Esophagus muscularis mucosa (tissue), 4 donors: Measurements from ENCODE around the gene CDH5. TPM values are rescaled to one million over a fixed set of nuclear protein-coding genes. Genes with fewer than 3 reads are reported as not detected.
A peak's percentile ranks its signal among the peaks of the same experiment; 100 is the strongest.

Source experiments
- DNase-seq: peaks from one replicate; pipeline ENCODE4 v3.0.0-alpha.2; 2017; ENCODE audit errors: extremely low spot score
- H3K27ac ChIP-seq, 4 donors: fragments of 200-600 bp; sonication (generic); replicated peaks in 1 of 4; 1 replicate in 3 of 4; 2 replicates in 1 of 4; pipeline ENCODE4 v1.5.1; 2016 to 2019; ENCODE audit warnings: mild to moderate bottlenecking in 1 of 4
- H3K27me3 ChIP-seq, 4 donors: fragments of 200-600 bp; sonication (generic); one replicate each; pipeline versions ENCODE4 v1.5.1 to v1.6.0; 2016 to 2019
- H3K36me3 ChIP-seq, 4 donors: fragments of 200-600 bp; sonication (generic); one replicate each; pipeline ENCODE4 v1.5.1; 2016 to 2019
- H3K4me1 ChIP-seq, 4 donors: fragments of 200-600 bp; sonication (generic); one replicate each; pipeline ENCODE4 v1.5.1; 2016 to 2019
- H3K4me3 ChIP-seq, 4 donors: fragments of 200-600 bp; sonication (generic); 1 replicate in 2 of 4; 2 replicates in 2 of 4; pipeline ENCODE4 v1.5.1; 2016 to 2019; ENCODE audit warnings: mild to moderate bottlenecking in 4 of 4, moderate library complexity in 1 of 4
- H3K9me3 ChIP-seq, 4 donors: fragments of 200-600 bp; sonication (generic); 1 replicate in 3 of 4; 2 replicates in 1 of 4; pipeline ENCODE4 v1.5.1; 2016 to 2019
- EP300 ChIP-seq: sonication (generic); formaldehyde crosslinking; IDR thresholded peaks from one replicate; pipeline ENCODE4 v1.6.1; 2017; ENCODE audit warnings: antibody characterized with exemption
- POLR2A ChIP-seq: fragments of 450-650 bp; IDR thresholded peaks from one replicate; pipeline ENCODE4 v1.6.1; 2017; ENCODE audit warnings: antibody characterized with exemption, moderate library complexity, mild to moderate bottlenecking, low read depth
- POLR2AphosphoS5 ChIP-seq, 2 donors: sonication (generic); formaldehyde crosslinking; IDR thresholded peaks; one replicate each; pipeline ENCODE4 v1.6.1; 2017; ENCODE audit warnings: antibody characterized with exemption in 2 of 2
- WGBS: methylation state at CpG from one replicate; pipeline ENCODE4 v1.1.5; 2018; 5-methylcytosine and 5-hydroxymethylcytosine counted together
- intact Hi-C: fragments of 100-400 bp; cut with DNase I; formaldehyde crosslinking; loops from one replicate; pipeline ENCODE4 v1.15.1; 2023
- total RNA-seq, 4 donors: library from RNA; depleted of rRNA; stranded (reverse); fragments of >200 nt; gene quantifications; one replicate each; pipeline versions ENCODE4 v1.1.0 to v1.2.1, GENCODE V29; 2016
- TF ChIP-seq, protein P1 (sequence below), 3 experiments: fragments of 200-600 bp in 2 of 3; fragments of 450-650 bp in 1 of 3; sonication (generic) in 2 of 3; IDR thresholded peaks; one replicate each; pipeline ENCODE4 v1.5.1; 2017 to 2019; ENCODE audit warnings: antibody characterized with exemption in 3 of 3, mild to moderate bottlenecking in 2 of 3, moderate library complexity in 1 of 3

CDH5 gene
- total RNA-seq, 4 donors from 2014 or later = 19.5 to 63.1 (median 50.6) TPM

DNA sequence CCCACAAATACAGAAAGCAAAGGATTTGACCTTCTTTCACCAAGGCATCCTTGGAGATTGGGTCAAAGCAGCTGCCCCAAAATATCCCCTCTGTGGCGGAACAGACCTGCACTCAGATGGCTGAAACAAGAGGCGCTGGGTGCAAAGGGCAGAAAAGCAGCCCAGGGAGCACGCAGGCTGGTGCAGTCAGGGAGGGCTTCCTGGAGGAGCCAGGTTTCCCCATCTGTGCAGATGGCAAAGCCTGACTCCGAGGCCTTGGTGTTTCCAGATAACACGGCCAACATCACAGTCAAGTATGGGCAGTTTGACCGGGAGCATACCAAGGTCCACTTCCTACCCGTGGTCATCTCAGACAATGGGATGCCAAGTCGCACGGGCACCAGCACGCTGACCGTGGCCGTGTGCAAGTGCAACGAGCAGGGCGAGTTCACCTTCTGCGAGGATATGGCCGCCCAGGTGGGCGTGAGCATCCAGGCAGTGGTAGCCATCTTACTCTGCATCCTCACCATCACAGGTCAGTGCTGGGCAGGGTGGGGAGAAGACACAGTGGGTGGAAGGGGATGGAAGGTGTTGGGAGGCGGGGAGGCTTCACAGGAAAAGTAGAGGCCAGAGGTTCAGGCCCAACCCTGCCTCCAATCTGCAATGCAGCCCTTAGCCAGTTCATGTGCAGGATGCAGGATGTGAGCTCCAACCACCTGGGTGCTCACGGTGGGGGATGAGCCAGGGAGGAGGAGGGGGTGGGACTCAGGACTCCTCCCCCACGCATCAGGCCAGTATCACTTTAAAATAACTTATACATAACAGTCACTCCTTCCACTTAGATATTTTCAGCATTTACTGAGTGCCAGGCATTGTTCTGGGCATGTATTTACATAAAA lies 34.3 kb downstream of the CDH5 start:
- Histone ChIP-seq H3K27ac (peak overlapping the region in 3 of 4 donors; percentile 4 to 37 (median 4)), H3K27me3 (peaks cover 0 to 4% (median 0%) of the 10 kb centered on the region in 4 donors), H3K4me3 (no peak overlapping the region), H3K36me3 (peaks cover 0 to 70% (median 8%) of the 10 kb centered on the region in 4 donors), H3K9me3 (no peaks in the 10 kb centered on the region), H3K4me1 (peaks cover 17 to 26% (median 20%) of the 10 kb centered on the region in 4 donors)
- TF ChIP-seq EP300 = no peak
- TF ChIP-seq, protein P1, sequence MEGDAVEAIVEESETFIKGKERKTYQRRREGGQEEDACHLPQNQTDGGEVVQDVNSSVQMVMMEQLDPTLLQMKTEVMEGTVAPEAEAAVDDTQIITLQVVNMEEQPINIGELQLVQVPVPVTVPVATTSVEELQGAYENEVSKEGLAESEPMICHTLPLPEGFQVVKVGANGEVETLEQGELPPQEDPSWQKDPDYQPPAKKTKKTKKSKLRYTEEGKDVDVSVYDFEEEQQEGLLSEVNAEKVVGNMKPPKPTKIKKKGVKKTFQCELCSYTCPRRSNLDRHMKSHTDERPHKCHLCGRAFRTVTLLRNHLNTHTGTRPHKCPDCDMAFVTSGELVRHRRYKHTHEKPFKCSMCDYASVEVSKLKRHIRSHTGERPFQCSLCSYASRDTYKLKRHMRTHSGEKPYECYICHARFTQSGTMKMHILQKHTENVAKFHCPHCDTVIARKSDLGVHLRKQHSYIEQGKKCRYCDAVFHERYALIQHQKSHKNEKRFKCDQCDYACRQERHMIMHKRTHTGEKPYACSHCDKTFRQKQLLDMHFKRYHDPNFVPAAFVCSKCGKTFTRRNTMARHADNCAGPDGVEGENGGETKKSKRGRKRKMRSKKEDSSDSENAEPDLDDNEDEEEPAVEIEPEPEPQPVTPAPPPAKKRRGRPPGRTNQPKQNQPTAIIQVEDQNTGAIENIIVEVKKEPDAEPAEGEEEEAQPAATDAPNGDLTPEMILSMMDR (IDR thresholded peaks at IDR 0.05) = no peak
- TF ChIP-seq POLR2AphosphoS5 (IDR thresholded peaks at IDR 0.05) = no peak
- no peak for TF ChIP-seq POLR2A
- WGBS = 91% methylated on average over 6 of the region's 20 CpGs
- no peak for DNase-seq
- intact Hi-C loops = no loop called here

DNA sequence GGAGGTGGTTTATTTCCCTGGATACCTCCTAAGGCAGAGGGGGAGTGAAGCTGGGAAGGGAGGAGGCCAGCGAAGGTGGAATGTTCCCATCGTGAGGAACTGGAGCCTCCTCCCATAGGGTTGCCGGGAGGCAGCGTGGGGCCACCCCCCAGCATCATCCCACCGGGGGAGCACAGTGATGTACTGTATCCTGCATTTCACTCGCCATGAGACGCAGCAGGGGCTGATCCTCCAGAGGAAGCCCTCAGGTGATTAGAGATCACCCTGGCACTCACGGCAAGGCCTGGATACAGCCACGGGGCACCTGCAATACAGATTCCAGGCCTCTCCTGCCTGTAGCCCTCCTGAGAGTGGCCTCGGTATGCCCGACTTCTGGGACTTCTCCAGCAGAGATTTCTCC lies 35.1 kb downstream of the CDH5 start:
- no peak overlapping the region for H3K4me3 ChIP-seq
- peaks cover 0 to 61% (median 8%) of the 10 kb centered on the region in 4 donors for H3K36me3 ChIP-seq
- H3K9me3 ChIP-seq = no peaks in the 10 kb centered on the region
- WGBS = 70% methylated on average over 7 of the region's 11 CpGs
- TF ChIP-seq POLR2AphosphoS5 (IDR thresholded peaks at IDR 0.05) (no peak), POLR2A (no peak), EP300 (no peak)
- TF ChIP-seq, protein P1 (IDR thresholded peaks at IDR 0.05) = no peak
- intact Hi-C loops = no loop called here
- no peak for DNase-seq
- peaks cover 17 to 31% (median 24%) of the 10 kb centered on the region in 4 donors for H3K4me1 ChIP-seq
- peaks cover 0 to 10% (median 0%) of the 10 kb centered on the region in 4 donors for H3K27me3 ChIP-seq
- H3K27ac ChIP-seq = peak overlapping the region in 2 of 4 donors; percentile 4 to 9

DNA sequence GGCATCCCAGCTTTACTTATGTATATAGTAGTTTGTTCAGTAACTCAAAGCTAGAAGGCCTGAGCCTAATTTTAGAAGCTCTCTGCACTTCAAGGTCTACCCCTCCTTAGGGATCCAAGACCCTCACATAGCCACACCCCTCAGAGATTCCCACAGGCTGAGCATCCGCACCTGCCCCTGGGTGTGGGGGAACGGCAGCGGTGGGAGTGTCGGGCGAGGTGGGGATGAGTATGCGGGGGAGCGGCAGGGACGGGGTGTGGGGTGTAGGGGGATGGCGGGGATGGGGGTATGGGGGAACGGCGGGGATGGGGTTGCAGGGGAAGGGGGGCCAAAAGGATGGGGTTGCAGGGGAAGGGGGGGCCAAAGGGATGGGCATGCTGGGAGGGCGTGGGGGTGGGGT lies 35.7 kb downstream of the CDH5 start:
- Histone ChIP-seq H3K4me1 (peaks cover 20 to 36% (median 30%) of the 10 kb centered on the region in 4 donors), H3K9me3 (no peaks in the 10 kb centered on the region), H3K27ac (no peak overlapping the region), H3K27me3 (peaks cover 0 to 10% (median 0%) of the 10 kb centered on the region in 4 donors), H3K4me3 (no peak overlapping the region), H3K36me3 (peaks cover 0 to 56% (median 8%) of the 10 kb centered on the region in 4 donors)
- TF ChIP-seq EP300 (no peak), POLR2A (no peak), POLR2AphosphoS5 (IDR thresholded peaks at IDR 0.05) (no peak)
- TF ChIP-seq, protein P1 (IDR thresholded peaks at IDR 0.05) = no peak
- intact Hi-C loops = no loop called here
- 85% methylated on average over 9 of the region's 12 CpGs for whole genome bisulfite sequencing
- DNase-seq = no peak

DNA sequence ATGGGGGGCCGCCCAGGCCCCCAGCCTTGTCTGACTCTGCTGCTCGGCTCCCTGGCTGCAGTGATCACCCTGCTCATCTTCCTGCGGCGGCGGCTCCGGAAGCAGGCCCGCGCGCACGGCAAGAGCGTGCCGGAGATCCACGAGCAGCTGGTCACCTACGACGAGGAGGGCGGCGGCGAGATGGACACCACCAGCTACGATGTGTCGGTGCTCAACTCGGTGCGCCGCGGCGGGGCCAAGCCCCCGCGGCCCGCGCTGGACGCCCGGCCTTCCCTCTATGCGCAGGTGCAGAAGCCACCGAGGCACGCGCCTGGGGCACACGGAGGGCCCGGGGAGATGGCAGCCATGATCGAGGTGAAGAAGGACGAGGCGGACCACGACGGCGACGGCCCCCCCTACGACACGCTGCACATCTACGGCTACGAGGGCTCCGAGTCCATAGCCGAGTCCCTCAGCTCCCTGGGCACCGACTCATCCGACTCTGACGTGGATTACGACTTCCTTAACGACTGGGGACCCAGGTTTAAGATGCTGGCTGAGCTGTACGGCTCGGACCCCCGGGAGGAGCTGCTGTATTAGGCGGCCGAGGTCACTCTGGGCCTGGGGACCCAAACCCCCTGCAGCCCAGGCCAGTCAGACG lies 36.2 kb downstream of the CDH5 start:
- no peaks in the 10 kb centered on the region for H3K9me3 ChIP-seq
- intact Hi-C loops = no loop called here
- 91% methylated on average over 57 of the region's 61 CpGs for WGBS
- no peak overlapping the region for H3K27ac ChIP-seq
- peaks cover 22 to 36% (median 32%) of the 10 kb centered on the region in 4 donors for H3K4me1 ChIP-seq
- H3K27me3 ChIP-seq = peaks cover 0 to 10% (median 0%) of the 10 kb centered on the region in 4 donors
- H3K36me3 ChIP-seq = peaks cover 0 to 50% (median 8%) of the 10 kb centered on the region in 4 donors
- H3K4me3 ChIP-seq = no peak overlapping the region
- TF ChIP-seq, protein P1 (IDR thresholded peaks at IDR 0.05) = no peak
- no peak for TF ChIP-seq POLR2AphosphoS5 (IDR thresholded peaks at IDR 0.05)
- no peak for TF ChIP-seq EP300
- TF ChIP-seq POLR2A = no peak
- no peak for DNase-seq
